GM08714 (cell line): ENCODE measurements around the gene LIMK2.

Experiments used
- H3K4me3 ChIP-seq: fragments of 200-500 bp; sonication (Bioruptor generic); 2 replicates; pipeline ENCODE4 v1.5.1; 2014; ENCODE audit warnings: mild to moderate bottlenecking, low read length, inconsistent platforms
- ZNF274 ChIP-seq: IDR thresholded peaks from 2 replicates; pipeline ENCODE4 v1.6.1; 2012; ENCODE audit warnings: mild to moderate bottlenecking, low read depth, low read length

LIMK2 gene

GRCh38 chr22:31271026-31271425 is 58.9 kb downstream of the LIMK2 start:
- no peak overlapping the region for H3K4me3 ChIP-seq
- no peak for TF ChIP-seq ZNF274

GRCh38 chr22:31271485-31271884 is 59.4 kb downstream of the LIMK2 start:
- no peak for TF ChIP-seq ZNF274
- H3K4me3 ChIP-seq: no peak overlapping the region

GRCh38 chr22:31272522-31273446 is 60.7 kb downstream of the LIMK2 start:
- H3K4me3 ChIP-seq: no peak overlapping the region
- TF ChIP-seq ZNF274: no peak

- no peak overlapping the region for H3K4me3 ChIP-seq
- no peak for TF ChIP-seq ZNF274
Observed at GRCh38 chr22:31274017-31274416, 61.9 kb downstream of the LIMK2 start.

GRCh38 chr22:31275018-31275417 is 62.9 kb downstream of the LIMK2 start:
- no peak for TF ChIP-seq ZNF274
- H3K4me3 ChIP-seq: no peak overlapping the region

- H3K4me3 ChIP-seq: no peak overlapping the region
- no peak for TF ChIP-seq ZNF274
Observed at GRCh38 chr22:31275576-31275975, 63.5 kb downstream of the LIMK2 start.

- no peak overlapping the region for H3K4me3 ChIP-seq
- no peak for TF ChIP-seq ZNF274
Observed at GRCh38 chr22:31276426-31277167, 64.5 kb downstream of the LIMK2 start.

- TF ChIP-seq ZNF274: no peak
- no peak overlapping the region for H3K4me3 ChIP-seq
Observed at GRCh38 chr22:31277741-31278140, 65.6 kb downstream of the LIMK2 start.

GRCh38 chr22:31278151-31278621 is 66.1 kb downstream of the LIMK2 start:
- TF ChIP-seq ZNF274: no peak
- H3K4me3 ChIP-seq: no peak overlapping the region

GRCh38 chr22:31278626-31279326 is 66.7 kb downstream of the LIMK2 start:
- H3K4me3 ChIP-seq: no peak overlapping the region
- no peak for TF ChIP-seq ZNF274

GRCh38 chr22:31279327-31279669 is 67.2 kb downstream of the LIMK2 start:
- TF ChIP-seq ZNF274: no peak
- H3K4me3 ChIP-seq: no peak overlapping the region

- TF ChIP-seq ZNF274: no peak
- H3K4me3 ChIP-seq: no peak overlapping the region
Observed at GRCh38 chr22:31279821-31280505, 67.9 kb downstream of the LIMK2 start.

- no peak overlapping the region for H3K4me3 ChIP-seq
- no peak for TF ChIP-seq ZNF274
Observed at GRCh38 chr22:31281733-31282132, 69.6 kb downstream of the LIMK2 start.
